Gastroesophageal sphincter (tissue), 3 donors: Measurements from ENCODE around the gene ZP3.
"Not testable (repeated sequence)": the region's sequence is repeated elsewhere in the genome, so short reads cannot be mapped to it uniquely, and the experiment has no call there.

Source experiments
- CTCF ChIP-seq, 4 experiments: fragments of 200-600 bp in 2 of 4; fragments of 450-650 bp in 2 of 4; sonication (generic) in 1 of 4; IDR thresholded peaks; one replicate each; pipeline ENCODE4 v1.5.1; 2017 to 2019; ENCODE audit warnings: antibody characterized with exemption in 4 of 4, mild to moderate bottlenecking in 2 of 4, moderate library complexity in 2 of 4
- POLR2A ChIP-seq, 2 donors: fragments of 450-650 bp; IDR thresholded peaks; one replicate each; pipeline ENCODE4 v1.6.1; 2017; ENCODE audit warnings: antibody characterized with exemption in 2 of 2, mild to moderate bottlenecking in 2 of 2, moderate library complexity in 1 of 2

GRCh38 chr7:76417654-76418310, 7.0 kb upstream of the ZP3 start:
- TF ChIP-seq CTCF, POLR2A (IDR thresholded peaks at IDR 0.05): not testable (repeated sequence)
